ENCODE results near the gene IKZF5. TPM values are rescaled to one million over a fixed set of nuclear protein-coding genes. Genes with fewer than 3 reads are reported as not detected.

The IKZF5 gene
- 9.5 TPM for total RNA-seq (ENCODE audit: unreplicated experiment)
- long read RNA-seq, full-length matches to known transcripts = 1 of 1 reads
- long read RNA-seq, partial matches to known transcripts = 0 of 1 reads
- long read RNA-seq, other reads (novel, unspliced or antisense) = 0 of 1 reads

- Mint-ChIP-seq H3K36me3 (ENCODE audit: unreplicated experiment) (peaks cover 8% of the 10 kb centered on the region), H3K27ac (ENCODE audit: unreplicated experiment) (peak within 1 kb of the TSS; percentile 97), H3K4me1 (ENCODE audit: low read depth, unreplicated experiment) (peaks cover 3% of the 10 kb centered on the region), H3K27me3 (ENCODE audit: unreplicated experiment) (peaks cover 9% of the 10 kb centered on the region), H3K4me3 (ENCODE audit: unreplicated experiment) (peak within 1 kb of the TSS; percentile 99), H3K9me3 (ENCODE audit: unreplicated experiment) (peaks cover 8% of the 10 kb centered on the region)
- peak; percentile 95 for DNase-seq
- no peak for TF ChIP-seq CTCF (IDR thresholded peaks at IDR 0.05; ENCODE audit: partially characterized antibody, unreplicated experiment)
Observed at GRCh38 chr10:123008355-123009104, at the start of gene IKZF5, which contains the start of gene ACADSB. Gene IKZF5, minus strand, starts transcription at chr10:123008795. Its CDS starts 10,170 bp downstream, at chr10:122998625. Gene ACADSB, plus strand, starts transcription at chr10:123009006. Its CDS starts 24 bp downstream, at chr10:123009030.

- DNase-seq = no peak
- no peak overlapping the region for H3K4me3 Mint-ChIP-seq (ENCODE audit: unreplicated experiment)
- H3K9me3 Mint-ChIP-seq (ENCODE audit: unreplicated experiment) = peaks cover 2% of the 10 kb centered on the region
- H3K36me3 Mint-ChIP-seq (ENCODE audit: unreplicated experiment) = peaks cover 6% of the 10 kb centered on the region
- no peak overlapping the region for H3K27ac Mint-ChIP-seq (ENCODE audit: unreplicated experiment)
- no peak for TF ChIP-seq CTCF (IDR thresholded peaks at IDR 0.05; ENCODE audit: partially characterized antibody, unreplicated experiment)
- no peaks in the 10 kb centered on the region for H3K27me3 Mint-ChIP-seq (ENCODE audit: unreplicated experiment)
- H3K4me1 Mint-ChIP-seq (ENCODE audit: low read depth, unreplicated experiment) = no peaks in the 10 kb centered on the region
Observed at GRCh38 chr10:123057968-123058367, 49.4 kb upstream of the IKZF5 start.

GRCh38 chr10:123045961-123046731 lies 37.6 kb upstream of the IKZF5 start:
- no peak overlapping the region for H3K4me3 Mint-ChIP-seq (ENCODE audit: unreplicated experiment)
- no peak for DNase-seq
- no peak for TF ChIP-seq CTCF (IDR thresholded peaks at IDR 0.05; ENCODE audit: partially characterized antibody, unreplicated experiment)
- H3K4me1 Mint-ChIP-seq (ENCODE audit: low read depth, unreplicated experiment) = no peaks in the 10 kb centered on the region
- no peaks in the 10 kb centered on the region for H3K36me3 Mint-ChIP-seq (ENCODE audit: unreplicated experiment)
- no peak overlapping the region for H3K27ac Mint-ChIP-seq (ENCODE audit: unreplicated experiment)
- H3K9me3 Mint-ChIP-seq (ENCODE audit: unreplicated experiment) = no peaks in the 10 kb centered on the region
- peaks cover 1% of the 10 kb centered on the region for H3K27me3 Mint-ChIP-seq (ENCODE audit: unreplicated experiment)

GRCh38 chr10:123044391-123044790 lies 35.8 kb upstream of the IKZF5 start:
- no peak overlapping the region for H3K4me3 Mint-ChIP-seq (ENCODE audit: unreplicated experiment)

More at GRCh38 chr10:123044391-123044790, 35.8 kb upstream of the IKZF5 start:
- no peak for TF ChIP-seq CTCF (IDR thresholded peaks at IDR 0.05; ENCODE audit: partially characterized antibody, unreplicated experiment)
- H3K4me1 Mint-ChIP-seq (ENCODE audit: low read depth, unreplicated experiment) = no peaks in the 10 kb centered on the region
- no peaks in the 10 kb centered on the region for H3K9me3 Mint-ChIP-seq (ENCODE audit: unreplicated experiment)
- H3K36me3 Mint-ChIP-seq (ENCODE audit: unreplicated experiment) = no peaks in the 10 kb centered on the region
- no peak overlapping the region for H3K27ac Mint-ChIP-seq (ENCODE audit: unreplicated experiment)
- peaks cover 1% of the 10 kb centered on the region for H3K27me3 Mint-ChIP-seq (ENCODE audit: unreplicated experiment)
- DNase-seq = no peak
